Chondrocyte (in vitro differentiated cells): ENCODE data around the gene PCSK4. TPM values are rescaled to one million over a fixed set of nuclear protein-coding genes. Genes with fewer than 3 reads are reported as not detected.
"Not testable (repeated sequence)": the region's sequence is repeated elsewhere in the genome, so short reads cannot be mapped to it uniquely, and the experiment has no call there.

Experiments used
- DNase-seq: peaks from one replicate; pipeline ENCODE4 v3.0.0; 2021; ENCODE audit warnings: mixed read lengths, low spot score
- H3K27ac Mint-ChIP-seq: one replicate; pipeline ENCODE4 v1.8.0; 2021; ENCODE audit warnings: mild to moderate bottlenecking, moderate library complexity, mixed read lengths; ENCODE audit not compliant: unreplicated experiment
- H3K27me3 Mint-ChIP-seq: 2 replicates; pipeline ENCODE4 v1.8.0; 2021; ENCODE audit warnings: low read depth, mixed read lengths
- H3K36me3 Mint-ChIP-seq: 2 replicates; pipeline ENCODE4 v1.8.0; 2021; ENCODE audit warnings: low read depth, mixed read lengths
- H3K4me1 Mint-ChIP-seq: 2 replicates; pipeline ENCODE4 v1.8.0; 2021; ENCODE audit warnings: low read depth, mild to moderate bottlenecking, mixed read lengths
- H3K4me3 Mint-ChIP-seq: one replicate; pipeline ENCODE4 v1.8.0; 2021; ENCODE audit warnings: mild to moderate bottlenecking, moderate library complexity, mixed read lengths; ENCODE audit not compliant: unreplicated experiment
- H3K9me3 Mint-ChIP-seq: 2 replicates; pipeline ENCODE4 v1.8.0; 2021; ENCODE audit warnings: low read depth, mixed read lengths
- long read RNA-seq: library from polyadenylated mRNA; stranded (forward); transcript quantifications from one replicate; pipeline ENCODE4 v2.0.0, GENCODE V29; 2021
- total RNA-seq: library from RNA; stranded (reverse); gene quantifications from 3 replicates; pipeline ENCODE4 v1.2.1, GENCODE V29; 2021
- TF ChIP-seq, protein P1 (sequence below): fragments of 200-600 bp; sonication (generic); IDR thresholded peaks from 2 replicates; pipeline ENCODE4 v1.5.0; 2021; ENCODE audit warnings: antibody characterized with exemption, mild to moderate bottlenecking, moderate library complexity

PCSK4 gene
- 3.3 to 4.0 TPM (median 3.9 TPM) in 3 replicates for total RNA-seq
- long read RNA-seq, partial matches to known transcripts, result 1 of 4 reads
- long read RNA-seq, other reads (novel, unspliced or antisense), result 3 of 4 reads

DNA sequence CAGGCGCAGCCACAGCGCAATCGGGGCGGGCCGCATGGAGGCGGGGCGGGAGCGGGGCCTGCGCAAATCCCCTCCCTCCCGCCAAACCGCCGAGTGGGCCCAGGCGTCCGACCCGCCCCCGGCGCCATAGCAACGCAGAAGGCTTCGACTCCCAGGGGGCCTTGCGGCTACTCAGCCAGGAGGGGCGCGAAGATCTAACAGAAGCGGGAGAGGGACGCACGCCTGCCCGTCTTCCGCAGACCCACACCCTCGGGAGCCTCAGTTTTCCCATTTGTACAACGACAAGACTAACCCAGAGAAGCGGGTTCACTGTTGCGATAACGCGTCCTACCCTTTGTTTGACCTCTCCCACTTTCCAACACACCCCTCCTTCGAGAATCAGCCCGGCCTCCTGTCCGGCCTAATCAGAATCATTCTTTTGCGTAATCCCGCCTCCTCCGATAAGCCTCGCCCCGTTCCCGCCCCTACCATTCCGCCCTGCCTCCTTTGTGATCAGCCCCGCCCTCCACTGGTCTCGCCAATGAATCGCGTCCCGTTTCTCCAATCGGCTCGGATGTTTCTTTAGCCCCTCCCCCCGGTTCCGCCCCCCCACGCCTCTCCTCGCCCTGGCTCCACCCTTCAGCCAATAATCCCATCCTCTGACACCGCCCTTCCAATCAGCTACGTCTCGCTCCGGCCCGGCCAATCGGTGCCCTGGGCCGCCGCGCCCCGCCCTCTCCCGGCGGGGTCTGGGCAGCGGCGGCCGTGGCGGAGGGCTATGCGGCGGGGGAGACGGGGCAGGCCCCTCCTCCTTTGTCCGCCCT, at the start of gene PCSK4:
TSS of gene PCSK4 (minus strand) at position 40 of the 803 bp plus-strand sequence. CDS start at position 36, 4 bp downstream.
- Mint-ChIP-seq H3K4me3 (peak within 1 kb of the TSS; percentile 86), H3K27me3 (peaks cover 4% of the 10 kb centered on the region), H3K36me3 (no peaks in the 10 kb centered on the region), H3K4me1 (no peaks in the 10 kb centered on the region), H3K27ac (peak within 1 kb of the TSS; percentile 86), H3K9me3 (no peaks in the 10 kb centered on the region)
- peak; percentile 99 for DNase-seq
- TF ChIP-seq, protein P1, sequence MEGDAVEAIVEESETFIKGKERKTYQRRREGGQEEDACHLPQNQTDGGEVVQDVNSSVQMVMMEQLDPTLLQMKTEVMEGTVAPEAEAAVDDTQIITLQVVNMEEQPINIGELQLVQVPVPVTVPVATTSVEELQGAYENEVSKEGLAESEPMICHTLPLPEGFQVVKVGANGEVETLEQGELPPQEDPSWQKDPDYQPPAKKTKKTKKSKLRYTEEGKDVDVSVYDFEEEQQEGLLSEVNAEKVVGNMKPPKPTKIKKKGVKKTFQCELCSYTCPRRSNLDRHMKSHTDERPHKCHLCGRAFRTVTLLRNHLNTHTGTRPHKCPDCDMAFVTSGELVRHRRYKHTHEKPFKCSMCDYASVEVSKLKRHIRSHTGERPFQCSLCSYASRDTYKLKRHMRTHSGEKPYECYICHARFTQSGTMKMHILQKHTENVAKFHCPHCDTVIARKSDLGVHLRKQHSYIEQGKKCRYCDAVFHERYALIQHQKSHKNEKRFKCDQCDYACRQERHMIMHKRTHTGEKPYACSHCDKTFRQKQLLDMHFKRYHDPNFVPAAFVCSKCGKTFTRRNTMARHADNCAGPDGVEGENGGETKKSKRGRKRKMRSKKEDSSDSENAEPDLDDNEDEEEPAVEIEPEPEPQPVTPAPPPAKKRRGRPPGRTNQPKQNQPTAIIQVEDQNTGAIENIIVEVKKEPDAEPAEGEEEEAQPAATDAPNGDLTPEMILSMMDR, result no peak

- H3K4me1 Mint-ChIP-seq, DNase-seq, H3K9me3 Mint-ChIP-seq, H3K27ac Mint-ChIP-seq, H3K36me3 Mint-ChIP-seq, H3K4me3 Mint-ChIP-seq, H3K27me3 Mint-ChIP-seq: not testable (repeated sequence)
Measured at GRCh38 chr19:1539749-1540148, 49.6 kb upstream of the PCSK4 start.

DNA sequence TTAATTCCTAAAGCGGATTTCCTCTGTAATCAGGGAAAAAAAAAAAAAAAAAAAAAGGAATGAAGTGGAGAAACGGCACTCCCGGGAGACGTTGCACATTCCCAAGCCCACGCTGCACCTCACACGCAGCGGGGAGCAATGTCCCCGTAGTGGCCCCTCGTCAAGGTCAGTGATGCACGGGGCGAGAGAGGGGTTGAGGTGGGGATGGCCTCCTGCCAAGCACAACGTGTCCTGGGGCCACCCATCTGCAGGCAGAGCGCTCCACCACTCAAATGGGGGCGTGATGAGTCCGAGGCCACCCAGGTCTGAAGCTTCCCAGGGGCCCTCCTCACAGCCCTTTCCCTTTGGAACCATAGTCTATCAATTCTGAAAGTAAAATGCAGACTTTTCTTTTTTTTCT, 48.8 kb upstream of the PCSK4 start:
- TF ChIP-seq, protein P1, result no peak
- no peak for DNase-seq
- Mint-ChIP-seq H3K4me1 (peaks cover 5% of the 10 kb centered on the region), H3K4me3 (no peak overlapping the region), H3K27me3 (peaks cover 6% of the 10 kb centered on the region), H3K9me3 (no peaks in the 10 kb centered on the region), H3K36me3 (peaks cover 4% of the 10 kb centered on the region), H3K27ac (no peak overlapping the region)

DNA sequence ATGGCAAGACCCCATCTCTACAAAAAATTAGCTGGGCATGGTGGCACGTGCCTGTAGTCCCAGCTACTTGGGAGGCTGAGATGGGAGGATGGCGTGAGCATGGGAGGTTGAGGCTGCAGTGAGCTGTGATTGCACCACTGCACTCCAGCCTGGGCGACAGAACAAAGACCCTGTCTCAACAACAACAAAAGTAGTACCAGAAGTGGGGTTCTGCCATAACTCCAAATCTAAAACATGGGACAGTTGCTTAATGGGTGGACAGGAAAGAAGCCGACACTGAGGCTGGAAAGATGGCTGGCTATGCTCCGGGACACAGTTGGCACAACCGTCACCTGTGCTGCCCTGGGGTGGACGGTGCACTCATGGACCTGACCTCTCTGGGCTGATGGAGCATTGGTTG, 45.5 kb upstream of the PCSK4 start:
- H3K27ac Mint-ChIP-seq, H3K4me3 Mint-ChIP-seq, DNase-seq, H3K4me1 Mint-ChIP-seq, H3K27me3 Mint-ChIP-seq, H3K36me3 Mint-ChIP-seq, H3K9me3 Mint-ChIP-seq: not testable (repeated sequence)

DNA sequence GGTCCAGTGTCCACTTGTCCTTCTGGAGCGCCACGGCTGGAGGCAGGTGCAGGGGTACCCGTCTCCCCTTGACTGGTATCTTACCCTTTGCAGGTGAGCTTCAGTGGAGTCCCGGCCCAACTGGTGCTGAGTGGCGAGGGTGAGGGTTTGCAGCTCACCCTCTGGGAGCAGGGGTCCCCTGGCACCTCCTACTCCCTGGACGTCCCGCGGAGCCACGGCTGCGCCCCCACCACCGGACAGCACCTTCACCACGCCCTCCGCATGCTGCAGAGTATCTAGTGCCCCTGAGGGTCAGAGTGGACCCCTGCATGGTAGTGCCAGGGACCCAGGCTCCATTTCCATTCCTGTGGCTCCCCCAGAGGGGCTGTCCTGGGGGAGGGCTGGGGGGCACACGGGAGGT, 44.8 kb upstream of the PCSK4 start:
- H3K36me3 Mint-ChIP-seq, result peaks cover 3% of the 10 kb centered on the region
- DNase-seq, result no peak
- TF ChIP-seq, protein P1, result no peak
- no peak overlapping the region for H3K27ac Mint-ChIP-seq
- H3K27me3 Mint-ChIP-seq, result peaks cover 3% of the 10 kb centered on the region
- H3K9me3 Mint-ChIP-seq, result no peaks in the 10 kb centered on the region
- H3K4me3 Mint-ChIP-seq, result no peak overlapping the region
- H3K4me1 Mint-ChIP-seq, result peaks cover 5% of the 10 kb centered on the region

- Mint-ChIP-seq H3K9me3 (no peaks in the 10 kb centered on the region), H3K4me1 (peaks cover under 1% of the 10 kb centered on the region), H3K36me3 (peaks cover 3% of the 10 kb centered on the region), H3K27ac (no peak overlapping the region), H3K4me3 (no peak overlapping the region), H3K27me3 (peaks cover 4% of the 10 kb centered on the region)
- TF ChIP-seq, protein P1, result no peak
- no peak for DNase-seq
Measured at GRCh38 chr19:1533510-1534150, 43.5 kb upstream of the PCSK4 start.
